IPS DF 4.7 (cell line): ENCODE data around the gene EXOC6B.

Experiments
- DNase-seq: peaks from one replicate; pipeline ENCODE4 v3.0.0-alpha.2; 2013; ENCODE audit warnings: low spot score; ENCODE audit errors: extremely low read depth

EXOC6B gene

DNA sequence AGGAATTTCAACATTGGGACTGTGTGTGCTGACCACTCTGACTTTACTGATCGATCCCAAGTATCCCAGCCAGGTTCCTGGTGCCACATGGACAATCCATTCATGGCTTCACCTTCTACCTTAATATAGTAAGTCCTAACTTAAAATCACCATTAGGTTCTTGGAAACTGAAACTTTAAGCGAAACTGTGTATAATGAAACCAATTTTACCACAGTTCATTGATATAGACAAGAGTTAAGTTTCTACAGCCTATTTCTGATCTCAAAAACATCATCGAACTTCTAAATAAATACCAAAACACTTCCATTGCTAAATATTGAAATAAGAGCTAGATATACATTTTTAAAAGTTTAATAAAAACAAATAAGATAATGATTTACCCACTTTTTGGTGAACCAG, 4.4 kb upstream of the EXOC6B start:
- DNase-seq, result no peak

DNA sequence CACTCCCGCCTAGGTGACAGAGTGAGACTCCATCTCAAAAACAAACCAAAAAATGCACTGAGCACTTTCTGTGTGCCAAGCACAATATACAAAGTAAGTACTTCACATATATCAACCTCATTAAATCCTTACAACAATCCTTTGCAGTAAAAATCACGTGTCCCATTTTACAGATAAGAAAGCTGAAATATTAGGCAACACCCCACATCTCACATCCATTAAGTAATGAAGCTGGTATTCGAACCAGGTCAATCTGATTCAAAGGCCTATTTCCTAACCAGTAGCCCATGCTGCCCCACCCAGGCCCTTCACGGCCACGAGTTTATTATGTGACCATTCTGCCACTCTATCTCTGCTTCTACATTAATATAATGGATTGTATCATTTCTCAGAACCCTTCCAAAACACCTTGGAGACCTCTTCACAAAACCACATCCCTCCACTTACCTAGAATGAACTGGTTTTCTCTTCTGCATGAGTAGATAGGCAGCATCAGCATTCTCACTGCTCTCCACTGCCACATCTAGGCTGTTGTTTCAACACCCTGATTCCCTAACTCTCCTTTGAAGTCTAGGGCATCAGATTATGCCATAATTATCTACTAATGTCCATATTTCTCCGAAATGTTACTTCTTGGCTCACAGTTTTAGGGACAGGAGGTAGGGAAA, 3.1 kb upstream of the EXOC6B start:
- DNase-seq, result no peak

DNA sequence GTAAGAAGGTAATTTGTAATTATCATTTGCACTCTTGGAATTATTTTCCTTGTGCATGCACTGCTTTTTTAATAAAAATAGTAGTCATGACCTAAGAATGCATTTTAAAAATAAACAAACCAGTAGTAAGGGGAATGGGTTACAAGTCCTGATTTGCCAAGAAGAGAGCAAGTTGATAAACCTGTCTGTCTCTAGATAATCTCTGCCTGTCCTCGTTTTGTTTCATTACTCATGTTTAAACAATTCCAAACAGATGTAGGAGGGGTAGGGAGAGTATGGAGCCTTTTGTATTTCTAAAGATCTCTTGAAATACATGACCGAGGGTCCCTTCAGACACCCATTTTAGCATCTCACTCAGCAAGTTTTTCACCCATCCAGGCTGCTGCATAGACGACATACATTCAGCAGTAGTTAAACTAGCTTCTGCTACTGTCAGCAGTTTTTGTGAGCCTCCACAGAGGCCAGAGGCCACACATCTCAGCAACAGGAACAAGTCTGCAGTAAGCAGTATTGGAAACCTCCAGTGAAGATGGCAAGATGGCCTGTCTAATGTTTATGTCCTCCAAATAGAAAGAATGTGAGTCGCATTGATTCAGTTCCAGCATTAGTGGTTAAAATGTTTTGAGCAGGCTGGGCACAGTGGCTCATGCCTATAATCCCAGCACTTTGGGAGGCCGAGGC, 2.3 kb upstream of the EXOC6B start:
- DNase-seq, result no peak

DNA sequence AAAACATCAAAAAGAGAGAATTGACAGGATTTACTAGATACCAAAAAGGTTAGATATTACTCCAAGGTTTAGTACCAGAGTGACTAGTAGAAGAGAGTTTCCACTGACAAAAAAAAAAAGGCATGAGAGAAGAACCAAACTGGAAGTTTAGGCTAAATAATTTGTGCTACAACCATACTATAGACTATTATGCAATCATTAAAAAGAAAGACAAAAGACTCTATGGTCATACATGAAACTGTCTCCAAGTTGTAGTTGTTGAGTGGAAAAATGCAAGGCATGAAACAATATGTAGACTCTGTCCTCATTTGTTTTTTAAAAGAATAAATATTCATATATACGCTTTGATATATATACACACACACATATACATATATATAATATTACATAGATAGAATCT, 1.7 kb upstream of the EXOC6B start:
- no peak for DNase-seq

DNA sequence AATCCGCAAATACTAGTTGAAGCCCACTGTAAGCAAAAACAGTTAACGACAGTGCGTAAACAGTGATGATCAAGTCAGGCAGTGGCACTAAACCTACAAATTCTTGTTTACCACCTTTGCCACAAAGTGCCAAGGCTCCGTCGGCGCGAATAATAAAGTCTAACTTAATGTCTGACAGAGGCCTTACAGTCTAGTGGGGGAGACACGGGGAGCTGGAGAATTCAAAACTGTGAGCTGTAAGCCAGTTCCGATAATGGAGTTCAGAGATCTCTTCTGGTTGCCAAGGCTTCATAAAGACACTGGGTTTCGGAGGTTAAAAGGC, 284 bp upstream of the EXOC6B start:
- no peak for DNase-seq

DNA sequence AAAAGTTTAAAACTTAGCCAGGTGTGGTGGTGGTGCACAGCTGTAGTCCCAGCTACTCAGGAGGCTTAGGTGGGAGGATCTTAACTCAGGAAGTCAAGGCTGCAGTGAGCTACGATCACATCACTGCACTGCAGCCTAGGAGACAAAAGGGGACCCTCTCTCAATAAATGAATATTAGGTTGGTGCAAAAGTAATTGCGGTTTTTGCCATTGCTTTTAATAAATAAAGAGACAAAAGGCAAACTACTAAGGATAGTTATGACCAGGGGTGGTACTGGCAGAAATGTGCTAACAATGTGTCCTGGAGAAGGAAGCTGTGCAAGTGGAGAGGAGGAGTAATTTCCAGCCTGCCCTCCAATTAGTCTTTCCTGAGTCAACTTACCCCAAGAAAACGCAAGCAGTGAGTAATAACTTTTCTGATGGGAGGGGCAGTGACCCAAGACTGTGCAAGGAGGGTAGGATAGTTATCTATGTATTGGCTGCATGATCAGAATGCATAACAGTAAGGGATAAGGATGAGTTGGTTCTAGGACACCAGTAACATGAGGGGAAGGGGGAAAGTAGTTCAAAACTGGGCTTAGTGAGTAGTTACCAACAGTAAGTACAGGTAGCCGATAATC, 1.5 kb downstream of the EXOC6B start:
- DNase-seq, result no peak

DNA sequence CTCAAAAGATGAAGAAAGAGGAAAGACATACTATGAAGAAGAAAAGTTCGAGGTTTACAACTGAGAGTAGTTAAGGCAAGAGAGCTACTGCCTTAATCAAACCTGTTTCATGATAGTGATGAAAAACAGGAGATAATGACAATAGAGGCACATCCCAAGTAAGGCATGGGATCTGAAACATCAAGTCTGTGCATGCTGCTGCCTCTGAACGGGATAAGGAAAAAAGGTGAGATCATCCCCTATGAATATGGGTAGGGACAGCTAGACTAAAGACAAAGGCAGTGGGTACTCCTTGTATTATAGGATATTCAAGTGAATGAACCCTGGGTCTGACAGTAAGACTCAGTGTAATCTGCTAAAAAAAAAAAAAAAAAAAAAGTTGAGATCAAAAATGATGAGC, 3.0 kb downstream of the EXOC6B start:
- no peak for DNase-seq

DNA sequence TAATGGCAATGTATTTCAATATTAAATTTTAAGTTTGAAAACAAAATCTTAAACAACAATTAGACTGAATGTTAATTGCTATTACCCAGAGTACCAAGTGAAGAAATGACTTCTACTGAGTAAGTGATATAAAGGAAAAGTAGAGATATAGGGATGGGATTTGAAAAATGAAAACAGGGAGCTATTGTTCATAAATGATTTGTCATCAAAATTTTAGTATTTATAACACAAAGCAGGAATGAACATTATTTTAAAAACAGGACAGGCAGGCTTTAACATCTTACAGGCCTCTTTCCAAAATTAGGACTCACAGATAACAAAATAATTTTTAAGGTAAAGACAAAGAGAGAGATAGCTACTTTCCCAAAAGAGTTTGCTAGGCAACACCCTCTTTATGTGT, 3.9 kb downstream of the EXOC6B start:
- DNase-seq, result no peak

DNA sequence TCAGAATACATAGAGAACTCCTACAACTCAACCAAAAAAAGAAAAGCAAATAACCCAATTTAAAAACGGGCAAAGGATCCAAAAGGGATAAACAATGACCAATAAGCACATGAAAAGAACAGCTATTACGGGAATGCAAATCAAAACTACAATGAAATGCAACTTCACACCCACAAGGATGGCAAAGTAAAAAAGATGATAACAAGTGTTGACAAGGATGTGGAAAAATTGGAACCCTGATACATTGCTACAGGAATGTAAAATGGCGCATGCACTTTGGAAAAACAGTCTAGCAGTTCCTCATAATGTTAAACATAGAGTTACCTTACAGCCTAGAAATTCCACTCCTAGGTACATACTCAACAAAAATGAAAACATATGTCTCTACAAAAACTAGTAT, 4.7 kb downstream of the EXOC6B start:
- no peak for DNase-seq

DNA sequence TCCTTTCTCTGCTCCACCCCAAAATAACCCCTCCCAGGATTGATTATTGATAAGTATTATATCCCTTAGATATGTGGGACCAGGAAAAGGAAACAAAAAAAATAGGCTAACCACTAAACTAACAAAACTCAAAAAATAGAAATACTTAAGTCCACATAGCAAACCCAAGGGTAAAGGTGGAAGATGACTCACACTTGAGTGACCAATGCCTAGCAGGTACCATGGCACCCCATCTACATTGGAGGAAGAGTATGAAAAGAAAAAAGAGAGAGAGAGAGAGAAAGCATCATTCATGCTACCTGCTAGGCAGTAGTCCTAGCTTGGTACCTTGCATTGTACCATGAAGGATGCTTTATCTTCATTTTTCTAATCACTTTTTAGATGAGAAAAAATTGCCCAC, 6.3 kb downstream of the EXOC6B start:
- no peak for DNase-seq

DNA sequence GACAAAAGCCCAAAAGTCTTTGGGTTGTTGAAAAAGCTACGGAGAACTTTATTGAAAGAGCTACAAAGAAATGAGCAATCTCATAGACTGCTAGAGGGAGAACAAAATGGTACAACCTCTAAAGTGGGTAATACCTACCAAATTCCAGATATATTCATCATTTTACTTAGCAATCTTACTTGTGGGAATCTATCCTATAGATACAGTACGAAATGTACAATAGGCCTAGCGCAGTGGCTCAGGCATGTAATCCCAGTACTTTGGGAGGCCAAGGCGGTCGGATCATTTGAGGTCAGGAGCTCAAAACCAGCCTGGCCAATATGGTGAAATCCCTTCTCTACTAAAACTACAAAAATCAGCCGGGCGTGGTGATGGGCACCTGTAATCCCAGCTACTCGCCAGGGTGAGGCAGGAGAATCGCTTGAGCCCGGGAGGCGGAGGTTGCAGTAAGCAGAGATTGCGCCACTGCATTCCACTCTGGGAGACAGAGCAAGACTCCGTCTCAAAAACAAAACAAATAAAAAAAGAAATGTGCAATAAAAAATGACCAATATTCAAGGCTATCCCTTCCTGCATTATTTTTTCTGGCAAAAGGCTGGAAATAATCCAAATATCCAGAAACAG, 10.1 kb downstream of the EXOC6B start:
- no peak for DNase-seq

DNA sequence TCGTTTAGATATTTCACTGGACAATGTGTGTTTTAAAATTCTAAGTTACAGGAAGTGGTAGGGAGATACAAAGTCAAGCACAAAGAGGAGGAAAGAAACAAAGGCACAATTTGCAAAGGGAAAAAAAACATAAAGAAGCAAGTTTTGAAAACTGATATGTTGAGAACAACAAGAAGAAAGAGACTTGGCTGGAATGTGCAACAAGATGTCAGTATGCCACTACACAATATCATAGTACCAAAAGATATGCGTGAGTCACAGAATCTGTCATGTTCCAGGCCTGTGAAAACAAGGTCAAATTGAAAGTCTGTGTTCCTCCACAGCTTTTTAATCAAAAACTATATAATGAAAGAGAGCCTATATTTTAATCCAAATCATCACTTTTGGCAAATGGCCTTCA, 12.0 kb downstream of the EXOC6B start:
- DNase-seq, result no peak

DNA sequence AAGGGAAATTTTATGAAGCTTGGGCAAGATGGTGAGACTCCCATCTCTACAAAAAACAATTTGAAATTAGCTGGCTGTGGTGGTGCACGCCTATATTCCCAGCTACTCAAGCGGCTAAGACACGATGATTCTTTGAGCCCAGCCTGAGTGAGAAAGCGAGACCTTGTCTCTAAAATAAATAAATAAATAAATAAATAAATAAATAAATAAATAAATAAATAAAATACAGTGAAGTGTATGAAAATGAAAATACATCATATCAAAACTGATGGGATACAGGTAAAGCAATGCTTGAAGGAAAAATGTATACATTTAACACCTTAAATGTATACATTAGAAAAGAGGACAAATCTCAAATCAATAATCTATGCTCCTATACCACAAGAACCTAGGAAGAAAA, 15.7 kb downstream of the EXOC6B start:
- DNase-seq, result no peak

DNA sequence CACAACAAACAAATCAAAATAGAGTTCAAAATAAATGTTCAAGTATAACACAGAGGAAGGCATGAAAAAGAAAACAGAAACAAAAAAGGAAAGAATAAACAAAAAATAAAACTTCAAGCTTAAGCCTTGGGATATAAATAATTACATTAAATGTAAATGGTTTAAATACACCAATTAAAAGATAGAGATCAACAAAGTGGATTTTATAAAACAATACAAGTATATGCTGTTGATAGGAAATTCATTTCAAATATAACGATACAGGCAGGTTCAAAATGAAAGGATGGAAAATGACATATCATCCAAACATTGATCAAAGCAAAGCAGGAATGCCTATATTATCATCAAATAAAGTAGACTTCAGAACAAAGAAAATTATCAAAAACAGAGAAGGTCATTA, 16.7 kb downstream of the EXOC6B start:
- no peak for DNase-seq

DNA sequence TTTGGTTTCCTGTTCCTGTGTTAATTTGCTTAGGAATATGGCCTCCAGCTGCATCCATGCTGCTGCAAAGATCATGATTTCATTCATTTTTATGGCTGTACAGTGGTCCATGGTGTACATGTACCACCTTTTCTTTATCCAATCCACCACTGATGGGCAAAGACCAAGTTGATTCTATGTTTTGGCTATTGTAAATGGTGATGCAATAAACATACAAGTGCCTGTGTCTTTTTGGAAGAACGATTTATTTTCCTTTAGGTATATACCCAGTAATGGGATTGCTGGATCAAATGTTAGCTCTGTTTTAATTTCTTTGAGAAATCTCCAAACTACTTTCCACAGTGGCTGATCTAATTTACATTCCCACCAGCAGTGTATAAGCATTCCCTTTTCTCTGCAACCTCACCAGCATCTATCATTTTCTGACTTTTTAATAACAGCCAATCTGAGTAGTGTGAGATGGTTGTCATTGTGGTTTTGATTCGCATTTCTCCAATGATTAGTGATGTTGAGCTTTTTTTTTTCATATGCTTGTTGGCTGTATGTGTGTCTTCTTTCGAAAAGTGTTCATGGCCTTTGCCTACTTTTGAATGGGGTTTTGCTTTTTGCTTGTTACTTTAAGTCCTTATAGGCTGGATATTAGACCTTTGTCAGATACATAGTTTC, 19.4 kb downstream of the EXOC6B start:
- DNase-seq, result no peak

DNA sequence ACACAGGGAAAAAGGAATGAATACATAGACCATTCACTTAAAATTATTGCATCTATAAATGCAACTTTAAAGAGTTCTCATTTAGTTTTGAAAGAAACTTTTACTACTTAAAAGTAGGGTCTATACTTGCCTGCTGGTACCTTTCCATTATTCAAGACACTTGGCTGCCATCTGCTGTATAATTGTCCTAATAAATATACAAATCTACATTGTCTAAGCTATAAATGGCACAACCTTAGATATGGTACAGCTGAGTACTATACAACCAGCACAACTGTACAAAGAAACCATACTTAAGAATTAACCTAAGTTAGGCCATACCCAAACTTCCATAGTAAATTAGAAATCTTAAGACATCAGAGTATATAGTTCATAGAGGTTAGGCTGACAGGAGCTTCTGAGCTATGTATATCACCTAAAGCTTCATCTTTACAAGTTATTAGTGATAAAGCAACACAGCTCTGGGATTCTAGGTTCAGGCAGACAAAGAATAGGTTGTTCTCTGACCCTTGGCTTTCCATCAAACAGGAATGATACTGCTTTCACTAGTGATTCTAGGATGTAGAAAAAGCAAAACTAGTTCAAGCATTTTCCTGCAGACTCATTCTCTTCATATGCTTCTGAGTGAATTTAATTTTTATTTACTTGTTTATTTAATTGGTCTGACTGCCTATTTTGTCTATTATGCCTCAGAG, 22.1 kb downstream of the EXOC6B start:
- DNase-seq, result no peak

DNA sequence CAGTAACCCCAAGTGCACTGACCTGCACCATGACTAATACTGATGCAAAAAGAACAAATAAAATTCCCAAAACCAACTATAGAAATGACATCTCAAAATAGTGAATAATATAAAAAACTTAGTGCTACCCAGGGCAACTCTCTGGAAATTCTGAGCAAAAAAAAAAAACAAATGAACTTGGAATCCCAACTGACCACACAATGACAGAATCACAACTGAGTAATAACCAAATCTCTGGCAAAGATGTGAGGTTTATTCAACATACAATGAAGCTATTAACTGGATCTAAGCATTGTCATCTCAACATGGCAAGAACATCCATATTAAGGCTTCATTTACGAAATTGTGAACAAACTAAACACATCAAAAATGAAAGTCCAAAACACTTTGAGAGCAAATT, 22.7 kb downstream of the EXOC6B start:
- no peak for DNase-seq

DNA sequence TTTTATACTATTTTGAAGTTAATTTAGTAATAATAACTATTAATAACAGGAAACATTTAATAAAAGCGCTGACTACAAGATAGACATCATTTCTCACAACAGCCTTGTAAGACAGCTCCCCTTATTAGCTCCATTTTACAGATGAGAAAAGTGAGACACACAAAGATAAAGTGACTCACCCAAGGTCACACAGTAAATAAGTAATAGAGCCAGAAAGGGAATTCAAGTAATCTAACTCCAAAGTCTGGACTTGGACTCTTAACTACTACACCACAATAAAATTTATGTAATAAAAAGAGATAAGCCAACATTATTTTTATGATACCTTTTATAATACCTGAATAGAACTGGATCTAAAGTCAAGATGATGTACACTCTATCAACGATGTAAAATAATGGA, 25.3 kb downstream of the EXOC6B start:
- no peak for DNase-seq

DNA sequence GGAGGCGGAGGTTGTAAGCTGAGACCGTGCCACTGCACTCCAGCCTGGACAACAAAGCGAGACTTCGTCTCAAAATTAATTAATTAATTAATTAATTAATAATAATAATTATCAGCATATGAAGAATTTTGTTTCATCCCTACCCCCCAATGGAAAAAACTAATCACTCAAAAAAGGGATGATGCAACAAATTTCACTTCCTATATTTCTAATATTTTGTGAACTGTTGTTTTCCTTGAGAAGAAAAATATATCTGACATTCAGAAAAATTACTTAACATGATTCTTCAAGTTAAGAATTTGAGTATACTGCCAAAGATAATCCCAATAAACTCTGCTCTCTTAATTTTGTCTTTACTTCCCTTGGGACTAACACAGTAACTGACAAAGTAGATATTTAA, 28.1 kb downstream of the EXOC6B start:
- DNase-seq, result no peak

DNA sequence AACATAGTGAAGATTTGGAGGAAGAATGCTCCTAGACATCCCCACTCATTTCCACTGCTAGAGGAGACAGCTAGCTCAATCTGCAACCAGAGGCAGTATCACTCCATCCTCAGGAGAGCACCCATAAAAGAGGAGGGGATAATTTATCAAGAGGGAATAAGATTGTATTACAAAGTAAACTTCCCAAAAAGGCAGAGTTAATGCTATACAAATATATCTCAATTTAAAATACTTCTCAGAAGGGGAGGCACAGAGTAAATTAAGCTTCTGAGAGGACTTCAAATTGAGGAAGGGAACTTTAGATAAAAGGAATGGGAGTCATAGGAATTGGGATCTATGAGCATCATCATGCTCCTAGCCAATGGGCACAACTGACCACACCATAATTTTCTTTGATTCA, 29.1 kb downstream of the EXOC6B start:
- DNase-seq, result no peak

DNA sequence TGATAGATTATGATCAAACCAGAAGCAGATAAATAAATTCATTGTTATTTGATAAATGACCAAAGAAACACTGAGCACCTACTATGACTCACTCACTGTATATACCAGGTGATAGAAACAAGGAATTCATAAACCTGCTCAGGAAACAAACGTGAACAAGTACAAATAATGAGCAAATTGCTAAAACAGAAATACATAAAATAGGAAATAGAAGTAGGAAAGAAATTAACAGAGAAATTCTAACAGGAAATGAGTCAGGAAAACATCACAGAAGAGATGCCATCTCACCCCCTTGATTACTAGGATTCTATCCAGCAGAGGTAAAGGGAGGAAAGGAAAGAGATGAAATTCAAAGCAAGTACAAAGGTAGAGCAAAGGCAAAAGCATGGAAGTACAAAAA, 31.3 kb downstream of the EXOC6B start:
- DNase-seq, result no peak
